Measurements from ENCODE around the gene CRYBA1. TPM values are rescaled to one million over a fixed set of nuclear protein-coding genes. Genes with fewer than 3 reads are reported as not detected.

Gene CRYBA1
- total RNA-seq, 1 experiment from 2014 or later, result not detected

GRCh38 chr17:29292992-29293889 lies 46.6 kb downstream of the CRYBA1 start:
- BruUV-seq (replicated peaks), result TSS peak; percentile 42
- intact Hi-C loops (cut with micrococcal nuclease; ENCODE audit: unreplicated experiment), result loop anchor here (5.0 kb wide), 1 partner anchor 146 kb away; no protein-coding TSS in a partner anchor
- Histone ChIP-seq H3K9me3 (ENCODE audit: low read depth, low read length, poor library complexity, severe bottlenecking) (no peaks in the 10 kb centered on the region), H3K27me3 (replicated peaks; ENCODE audit: insufficient read depth, low read depth, low read length, poor library complexity) (no peaks in the 10 kb centered on the region), H3K4me1 (ENCODE audit: insufficient read depth, low read length, poor library complexity, severe bottlenecking) (peaks cover 28% of the 10 kb centered on the region), H3K4me3 (ENCODE audit: low read depth, low read length, poor library complexity, severe bottlenecking) (peak overlapping the region; percentile 97), H3K27ac (ENCODE audit: low read depth, low read length, poor library complexity, severe bottlenecking) (peak overlapping the region; percentile 89), H3K36me3 (ENCODE audit: insufficient read depth, low read length, poor library complexity, severe bottlenecking) (peaks cover 24% of the 10 kb centered on the region)
- DNase-seq (ENCODE audit: low spot score), result peak; percentile 74
- TF ChIP-seq CTCF (conservative IDR thresholded peaks at IDR 0.05; ENCODE audit: low read depth, low read length), result no peak
- TF ChIP-seq EZH2 (IDR thresholded peaks at IDR 0.05; ENCODE audit: borderline replicate concordance, low read depth, low read length, poor library complexity, severe bottlenecking), result no peak
- POLR2A ChIA-PET (ENCODE audit: low non-redundant PET), result interaction anchor here (0.6 kb wide), 4 partner anchors 71 to 815 kb away, joined by 3 to 4 read pairs (median 3); no protein-coding TSS in a partner anchor
- CTCF ChIA-PET, result interaction anchor here (0.6 to 1.4 kb wide), 5 partner anchors 144 to 392 kb away, joined by 3 to 21 read pairs (median 5); no protein-coding TSS in a partner anchor

GRCh38 chr17:29293890-29294579 lies 47.4 kb downstream of the CRYBA1 start, which contains the start of gene NUFIP2:
NUFIP2 (minus strand) TSS chr17:29294148; CDS start chr17:29294059, 89 bp downstream.
- POLR2A ChIA-PET (ENCODE audit: low non-redundant PET), result interaction anchor here (0.6 kb wide), 5 partner anchors 33 to 814 kb away, joined by 3 to 4 read pairs (median 3); no protein-coding TSS in a partner anchor
- peaks cover 16% of the 10 kb centered on the region for H3K36me3 ChIP-seq (ENCODE audit: insufficient read depth, low read length, poor library complexity, severe bottlenecking)
- no peaks in the 10 kb centered on the region for H3K9me3 ChIP-seq (ENCODE audit: low read depth, low read length, poor library complexity, severe bottlenecking)
- DNase-seq (ENCODE audit: low spot score), result peak; percentile 99
- H3K27me3 ChIP-seq (replicated peaks; ENCODE audit: insufficient read depth, low read depth, low read length, poor library complexity), result no peaks in the 10 kb centered on the region
- peak within 1 kb of the TSS; percentile 89 for H3K27ac ChIP-seq (ENCODE audit: low read depth, low read length, poor library complexity, severe bottlenecking)
- intact Hi-C loops (cut with micrococcal nuclease; ENCODE audit: unreplicated experiment), result loop anchor here (5.0 kb wide), 1 partner anchor 147 kb away; no protein-coding TSS in a partner anchor
- BruUV-seq (replicated peaks), result no TSS peak
- peak within 1 kb of the TSS; percentile 97 for H3K4me3 ChIP-seq (ENCODE audit: low read depth, low read length, poor library complexity, severe bottlenecking)
- CTCF ChIA-PET, result interaction anchor here (0.6 to 1.4 kb wide), 4 partner anchors 77 to 391 kb away, joined by 3 to 5 read pairs (median 4); no protein-coding TSS in a partner anchor
- H3K4me1 ChIP-seq (ENCODE audit: insufficient read depth, low read length, poor library complexity, severe bottlenecking), result peaks cover 23% of the 10 kb centered on the region
- TF ChIP-seq CTCF (conservative IDR thresholded peaks at IDR 0.05; ENCODE audit: low read depth, low read length) (no peak), EZH2 (IDR thresholded peaks at IDR 0.05; ENCODE audit: borderline replicate concordance, low read depth, low read length, poor library complexity, severe bottlenecking) (no peak)

- ChIA-PET POLR2A (ENCODE audit: low non-redundant PET) (interaction anchor here (0.6 kb wide), 2 partner anchors 32 to 416 kb away, joined by 3 to 4 read pairs; no protein-coding TSS in a partner anchor), CTCF (interaction anchor here (0.6 to 1.4 kb wide), 3 partner anchors 77 to 170 kb away, joined by 3 to 5 read pairs (median 5); no protein-coding TSS in a partner anchor)
- Histone ChIP-seq H3K27me3 (replicated peaks; ENCODE audit: insufficient read depth, low read depth, low read length, poor library complexity) (no peaks in the 10 kb centered on the region), H3K27ac (ENCODE audit: low read depth, low read length, poor library complexity, severe bottlenecking) (peak overlapping the region; percentile 89), H3K4me1 (ENCODE audit: insufficient read depth, low read length, poor library complexity, severe bottlenecking) (peaks cover 23% of the 10 kb centered on the region), H3K9me3 (ENCODE audit: low read depth, low read length, poor library complexity, severe bottlenecking) (no peaks in the 10 kb centered on the region), H3K4me3 (ENCODE audit: low read depth, low read length, poor library complexity, severe bottlenecking) (peak overlapping the region; percentile 97), H3K36me3 (ENCODE audit: insufficient read depth, low read length, poor library complexity, severe bottlenecking) (peaks cover 11% of the 10 kb centered on the region)
- DNase-seq (ENCODE audit: low spot score), result peak; percentile 68
- intact Hi-C loops (cut with micrococcal nuclease; ENCODE audit: unreplicated experiment), result loop anchor here (5.0 kb wide), 1 partner anchor 147 kb away; no protein-coding TSS in a partner anchor
- BruUV-seq (replicated peaks), result TSS peak; percentile 98
- TF ChIP-seq EZH2 (IDR thresholded peaks at IDR 0.05; ENCODE audit: borderline replicate concordance, low read depth, low read length, poor library complexity, severe bottlenecking) (no peak), CTCF (conservative IDR thresholded peaks at IDR 0.05; ENCODE audit: low read depth, low read length) (no peak)
Observed at GRCh38 chr17:29294580-29294900, 47.9 kb downstream of the CRYBA1 start.

Measured in A673 (cell line).